Bronchial epithelial cell (primary cell): ENCODE measurements around the gene SRRT. TPM values are rescaled to one million over a fixed set of nuclear protein-coding genes. Genes with fewer than 3 reads are reported as not detected.
"Not testable (repeated sequence)": the region's sequence is repeated elsewhere in the genome, so short reads cannot be mapped to it uniquely, and the experiment has no call there.

Experiments
- DNase-seq: peaks from one replicate; pipeline ENCODE4 v3.0.0-alpha.2; 2010; ENCODE audit warnings: low read depth
- FAIRE-seq: peaks from 2 replicates; lab custom pipeline; 2011; peaks lifted over from hg19 to GRCh38; lab: Jason Lieb, UNC
- H3K27me3 ChIP-seq: 2 replicates; pipeline ENCODE4 v1.5.1; 2011; ENCODE audit warnings: low read length; ENCODE audit not compliant: control insufficient read depth, insufficient read depth
- H3K36me3 ChIP-seq: 2 replicates; pipeline ENCODE4 v1.5.1; 2011; ENCODE audit warnings: low read length; ENCODE audit not compliant: control insufficient read depth, insufficient read depth
- H3K4me3 ChIP-seq: 2 replicates; pipeline ENCODE4 v1.5.1; 2011; ENCODE audit warnings: mild to moderate bottlenecking, low read depth, low read length, control low read depth
- CTCF ChIP-seq: IDR thresholded peaks from 2 replicates; pipeline ENCODE4 v1.5.1; 2011; ENCODE audit warnings: mild to moderate bottlenecking, moderate library complexity, low read length, control low read depth, inconsistent platforms; ENCODE audit not compliant: insufficient read depth, severe bottlenecking
- total RNA-seq: library from RNA; depleted of rRNA; stranded (reverse); fragments of >200 nt; gene quantifications from 2 replicates; pipeline ENCODE4 v1.2.1, GENCODE V29; 2014

The SRRT gene
- total RNA-seq, 1 donor from 2014 or later: 26.9 TPM

GRCh38 chr7:100921039-100921438 is 46.1 kb downstream of the SRRT start:
- DNase-seq (no peak), FAIRE-seq (no peak)
- H3K36me3 ChIP-seq: no peaks in the 10 kb centered on the region
- H3K4me3 ChIP-seq: no peak overlapping the region
- no peaks in the 10 kb centered on the region for H3K27me3 ChIP-seq
- TF ChIP-seq CTCF: no peak

- FAIRE-seq, H3K4me3 ChIP-seq, H3K36me3 ChIP-seq, DNase-seq, H3K27me3 ChIP-seq: not testable (repeated sequence)
These were observed 48.7 kb downstream of the SRRT start for GRCh38 chr7:100923616-100924015.

- DNase-seq (no peak), FAIRE-seq (no peak)
- Histone ChIP-seq H3K4me3 (no peak overlapping the region), H3K27me3 (no peaks in the 10 kb centered on the region), H3K36me3 (no peaks in the 10 kb centered on the region)
- no peak for TF ChIP-seq CTCF
These were observed 54.9 kb downstream of the SRRT start for GRCh38 chr7:100929808-100930174.

GRCh38 chr7:100933734-100934133 is 58.8 kb downstream of the SRRT start:
- DNase-seq: no peak
- FAIRE-seq: no peak
- no peak overlapping the region for H3K4me3 ChIP-seq
- H3K27me3 ChIP-seq: no peaks in the 10 kb centered on the region
- no peaks in the 10 kb centered on the region for H3K36me3 ChIP-seq
- no peak for TF ChIP-seq CTCF

- not testable (repeated sequence) for H3K27me3 ChIP-seq, H3K36me3 ChIP-seq, FAIRE-seq, H3K4me3 ChIP-seq, DNase-seq
These were observed 60.5 kb downstream of the SRRT start for GRCh38 chr7:100935381-100935780.

GRCh38 chr7:100936167-100936566 is 61.3 kb downstream of the SRRT start:
- H3K27me3 ChIP-seq, H3K36me3 ChIP-seq, DNase-seq, FAIRE-seq, H3K4me3 ChIP-seq: not testable (repeated sequence)

Other genes starting within 250 kb of the SRRT start
- gene TFR2, start 233.6 kb upstream of the SRRT start, total RNA-seq: 0.13 TPM in 1 of 2 replicates, not detected in the other
- not detected in 2 replicates for gene ACTL6B, start 218.7 kb upstream of the SRRT start, total RNA-seq
- gene GNB2, start 201.4 kb upstream of the SRRT start, total RNA-seq: 66.1 and 88.7 TPM in 2 replicates
- 9.9 and 14.2 TPM in 2 replicates for gene GIGYF1, start 180.9 kb upstream of the SRRT start, total RNA-seq
- gene POP7, start 169.0 kb upstream of the SRRT start, total RNA-seq: 33.8 and 40.8 TPM in 2 replicates
- not detected in 2 replicates for gene EPO, start 154.6 kb upstream of the SRRT start, total RNA-seq
- gene ZAN, start 141.5 kb upstream of the SRRT start, total RNA-seq: not detected in 2 replicates
- gene EPHB4, start 47.6 kb upstream of the SRRT start, total RNA-seq: 104 and 153 TPM in 2 replicates
- gene SLC12A9, start 22.4 kb upstream of the SRRT start, total RNA-seq: 6.5 and 7.6 TPM in 2 replicates
- 33.0 and 70.3 TPM in 2 replicates for gene TRIP6, start 7.7 kb upstream of the SRRT start, total RNA-seq
- 4.2 and 4.7 TPM in 2 replicates for gene UFSP1, start 14.6 kb downstream of the SRRT start, total RNA-seq
- gene ACHE, start 20.8 kb downstream of the SRRT start, total RNA-seq: 0.13 TPM in 1 of 2 replicates, not detected in the other
- under 0.01 TPM in 1 of 2 replicates, not detected in the other for gene MUC3A, start 74.4 kb downstream of the SRRT start, total RNA-seq
- under 0.01 TPM in 2 replicates for gene MUC12, start 94.5 kb downstream of the SRRT start, total RNA-seq
- not detected in 2 replicates for gene MUC17, start 145.0 kb downstream of the SRRT start, total RNA-seq
- 6.6 and 12.5 TPM in 2 replicates for gene TRIM56, start 210.4 kb downstream of the SRRT start, total RNA-seq